D721Med (cell line): ENCODE data around the gene MAD1L1.
"Not testable (repeated sequence)": the region's sequence is repeated elsewhere in the genome, so short reads cannot be mapped to it uniquely, and the experiment has no call there.

ENCODE experiments used
- DNase-seq: peaks from one replicate; pipeline ENCODE4 v3.0.0; 2011; ENCODE audit warnings: low spot score; ENCODE audit not compliant: insufficient read length
- FAIRE-seq: peaks from 2 replicates; lab custom pipeline; 2011; peaks lifted over from hg19 to GRCh38; lab: Jason Lieb, UNC
- TF ChIP-seq, protein P1 (sequence below): IDR thresholded peaks from 2 replicates; pipeline ENCODE4 v1.5.1; 2012; ENCODE audit warnings: mild to moderate bottlenecking, control low read depth; ENCODE audit not compliant: insufficient read depth; ENCODE audit errors: missing control alignments

The MAD1L1 gene

DNA sequence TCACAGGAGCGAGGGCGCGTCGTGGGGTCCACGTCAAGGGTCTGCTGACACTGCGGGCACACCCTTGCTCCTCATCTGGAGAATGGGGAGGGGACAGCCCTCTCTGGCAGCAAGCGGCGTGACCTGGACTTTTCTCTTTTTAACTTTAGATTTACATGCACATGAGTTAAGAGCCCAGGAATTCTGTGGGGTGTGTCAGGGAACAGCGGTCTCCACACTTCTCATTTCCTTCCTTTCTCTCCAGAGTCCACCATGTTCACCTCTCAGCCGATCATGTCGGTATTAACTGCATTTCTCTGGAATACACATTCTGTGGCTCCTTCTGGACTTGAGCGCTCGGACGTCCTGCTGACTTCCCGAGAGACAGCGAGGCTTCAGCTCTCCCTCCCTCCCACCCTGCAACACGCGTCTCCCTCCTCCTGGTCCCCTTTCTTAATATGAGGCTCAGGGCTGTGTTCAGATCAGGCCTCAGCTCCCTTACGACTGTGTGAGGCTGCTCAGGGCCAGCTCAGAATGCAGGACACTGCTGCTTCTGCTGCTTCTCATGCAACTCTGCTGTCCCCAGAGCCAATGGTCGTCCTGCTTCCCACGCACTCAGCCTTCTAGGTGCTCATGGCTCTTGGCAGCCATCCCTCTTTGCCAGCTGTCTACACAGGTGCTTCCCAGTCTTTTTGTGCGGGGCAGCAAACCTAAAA is 301.3 kb downstream of the MAD1L1 start:
- FAIRE-seq = no peak
- TF ChIP-seq, protein P1, sequence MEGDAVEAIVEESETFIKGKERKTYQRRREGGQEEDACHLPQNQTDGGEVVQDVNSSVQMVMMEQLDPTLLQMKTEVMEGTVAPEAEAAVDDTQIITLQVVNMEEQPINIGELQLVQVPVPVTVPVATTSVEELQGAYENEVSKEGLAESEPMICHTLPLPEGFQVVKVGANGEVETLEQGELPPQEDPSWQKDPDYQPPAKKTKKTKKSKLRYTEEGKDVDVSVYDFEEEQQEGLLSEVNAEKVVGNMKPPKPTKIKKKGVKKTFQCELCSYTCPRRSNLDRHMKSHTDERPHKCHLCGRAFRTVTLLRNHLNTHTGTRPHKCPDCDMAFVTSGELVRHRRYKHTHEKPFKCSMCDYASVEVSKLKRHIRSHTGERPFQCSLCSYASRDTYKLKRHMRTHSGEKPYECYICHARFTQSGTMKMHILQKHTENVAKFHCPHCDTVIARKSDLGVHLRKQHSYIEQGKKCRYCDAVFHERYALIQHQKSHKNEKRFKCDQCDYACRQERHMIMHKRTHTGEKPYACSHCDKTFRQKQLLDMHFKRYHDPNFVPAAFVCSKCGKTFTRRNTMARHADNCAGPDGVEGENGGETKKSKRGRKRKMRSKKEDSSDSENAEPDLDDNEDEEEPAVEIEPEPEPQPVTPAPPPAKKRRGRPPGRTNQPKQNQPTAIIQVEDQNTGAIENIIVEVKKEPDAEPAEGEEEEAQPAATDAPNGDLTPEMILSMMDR = no peak
- DNase-seq = no peak

DNA sequence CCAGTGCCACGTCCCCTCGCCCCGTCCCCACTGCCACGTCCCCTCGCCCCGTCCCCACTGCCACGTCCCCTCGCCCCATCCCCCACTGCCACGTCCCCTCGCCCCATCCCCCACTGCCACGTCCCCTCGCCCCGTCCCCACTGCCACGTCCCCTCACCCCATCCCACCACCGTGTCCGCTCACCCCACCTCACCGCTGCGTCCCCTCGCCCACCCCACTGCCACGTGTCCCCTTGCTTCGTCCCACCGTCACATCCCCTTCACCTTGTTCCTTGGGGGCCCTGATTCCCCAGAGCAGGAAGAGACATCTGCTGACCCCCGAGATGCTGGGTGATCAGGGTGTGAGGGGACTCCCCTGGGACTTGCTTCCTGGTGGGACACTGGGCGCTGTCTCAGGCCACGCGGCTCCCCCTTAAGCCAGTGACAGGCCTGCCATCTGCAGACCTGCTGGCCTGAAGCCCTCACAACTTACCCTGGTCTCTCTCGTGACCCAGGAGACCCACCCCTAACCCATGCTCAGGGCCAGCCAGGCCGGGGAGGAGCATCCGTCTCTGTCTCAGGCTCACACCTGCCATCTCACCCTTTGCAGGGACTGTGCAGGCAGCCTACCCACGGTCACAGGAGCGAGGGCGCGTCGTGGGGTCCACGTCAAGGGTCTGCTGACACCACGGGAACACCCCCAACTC is 302.2 kb downstream of the MAD1L1 start:
- TF ChIP-seq, protein P1 = no peak
- no peak for DNase-seq
- FAIRE-seq = no peak

DNA sequence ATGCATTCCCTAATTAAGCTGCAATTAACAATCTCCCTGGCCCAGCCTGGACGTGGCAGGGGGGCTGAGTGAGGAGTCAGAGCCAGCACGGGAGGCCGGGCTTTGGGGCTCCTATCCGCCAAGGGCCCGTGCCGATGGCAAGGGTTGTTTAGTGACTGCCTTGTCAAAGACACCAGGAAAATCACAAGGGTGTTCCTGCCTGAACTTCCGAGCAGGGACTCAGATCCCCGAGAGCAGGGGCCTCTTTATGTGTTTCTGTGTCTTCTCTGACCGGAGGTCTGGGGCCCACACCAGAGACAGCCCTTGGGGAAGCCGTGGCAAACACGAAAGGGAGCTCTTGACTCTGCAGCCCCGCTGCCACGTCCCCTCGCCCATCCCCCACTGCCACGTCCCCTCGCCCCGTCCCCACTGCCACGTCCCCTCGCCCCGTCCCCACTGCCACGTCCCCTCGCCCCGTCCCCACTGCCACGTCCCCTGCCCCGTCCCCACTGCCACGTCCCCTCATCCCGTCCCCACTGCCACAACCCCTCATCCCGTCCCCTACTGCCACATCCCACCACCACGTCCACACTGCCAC is 303.3 kb downstream of the MAD1L1 start:
- DNase-seq, FAIRE-seq: not testable (repeated sequence)

DNA sequence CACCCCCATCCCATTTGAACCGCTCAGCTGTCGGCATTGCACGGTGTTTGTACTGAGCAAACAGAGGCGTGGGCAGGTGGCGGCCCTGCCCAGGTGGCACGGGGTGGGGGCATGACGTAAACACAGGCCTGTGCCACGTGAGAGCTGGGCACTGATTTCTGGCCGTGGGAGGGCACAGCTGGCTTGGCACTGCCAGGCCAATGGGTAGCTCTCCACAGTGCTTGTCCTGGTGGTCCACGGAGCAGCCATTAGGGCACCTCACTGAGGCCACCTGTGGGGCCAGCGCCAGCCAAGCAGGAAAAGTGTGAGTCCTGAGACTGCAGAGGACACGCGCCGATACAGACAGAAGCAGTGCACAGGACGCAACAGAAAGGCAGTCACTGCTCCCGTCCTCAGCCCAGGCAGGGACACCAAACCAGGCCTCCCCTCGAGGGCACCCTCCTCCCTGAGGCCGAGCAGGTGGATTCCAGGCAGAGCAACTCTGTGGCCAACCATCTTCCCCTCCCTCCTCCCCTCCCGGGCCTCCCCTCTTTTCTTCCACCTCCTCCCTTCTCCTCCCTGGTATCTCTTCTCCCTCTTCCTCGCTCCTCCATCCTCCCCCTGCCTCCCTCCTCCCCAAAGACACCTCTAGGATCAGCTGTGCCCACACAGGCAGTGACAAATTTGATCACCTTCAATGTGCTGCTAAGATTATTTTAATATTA is 303.9 kb downstream of the MAD1L1 start:
- FAIRE-seq = no peak
- no peak for DNase-seq
- TF ChIP-seq, protein P1 = no peak

DNA sequence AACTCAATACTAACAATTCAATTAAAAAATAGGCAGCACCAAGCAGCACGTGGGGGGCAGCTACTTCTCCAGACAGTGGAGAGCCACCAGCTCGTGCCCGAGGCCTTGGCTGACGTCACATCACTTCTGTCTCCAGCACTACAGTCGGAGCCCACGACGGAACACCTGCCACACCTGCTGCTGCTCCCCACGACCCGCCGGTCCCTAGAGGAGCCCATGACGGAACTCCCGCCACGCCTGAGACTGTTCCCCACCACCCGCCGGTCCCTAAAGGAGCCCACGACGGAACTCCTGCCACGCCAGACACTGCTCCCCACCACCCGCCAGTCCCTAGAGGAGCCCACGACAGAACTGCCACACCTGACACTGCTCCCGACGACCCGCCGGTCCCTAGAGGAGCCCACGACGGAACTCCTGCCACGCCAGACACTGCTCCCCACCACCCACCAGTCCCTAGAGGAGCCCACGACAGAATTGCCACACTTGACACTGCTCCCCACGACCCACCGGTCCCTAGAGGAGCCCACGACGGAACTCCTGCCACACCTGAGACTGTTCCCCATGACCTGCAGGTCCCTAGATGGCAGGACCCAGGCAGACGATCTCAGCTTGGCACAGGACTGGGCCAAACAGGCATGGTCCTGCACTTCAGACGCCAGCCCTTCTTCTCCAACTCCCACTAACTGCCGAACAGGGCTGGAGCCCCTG is 304.7 kb downstream of the MAD1L1 start:
- no peak for DNase-seq
- TF ChIP-seq, protein P1 = no peak
- no peak for FAIRE-seq

DNA sequence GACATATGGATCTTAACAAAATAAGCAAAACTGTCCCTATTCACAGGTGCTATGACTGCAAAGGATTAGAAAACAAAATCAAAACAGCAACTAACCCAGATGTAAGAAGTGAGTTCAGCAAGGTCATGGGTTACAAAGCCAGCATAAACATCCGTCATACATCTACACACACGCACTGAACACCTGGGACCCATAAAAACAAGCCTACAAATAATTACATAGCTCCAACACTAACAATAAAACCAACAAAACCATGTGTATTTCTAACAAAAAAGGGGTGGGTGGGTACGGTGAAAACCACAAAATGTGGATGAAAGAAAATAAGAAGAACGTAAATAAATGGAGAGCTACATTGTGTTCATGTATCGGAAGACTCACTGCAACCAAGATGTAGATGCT is 305.8 kb downstream of the MAD1L1 start:
- no peak for FAIRE-seq
- DNase-seq = no peak
- TF ChIP-seq, protein P1 = no peak
